ENCODE results near the gene UMODL1.
A peak's percentile ranks its signal among the peaks of the same experiment; 100 is the strongest.

The UMODL1 gene

GRCh38 chr21:42132183-42132582 lies 61.1 kb downstream of the UMODL1 start:
- DNase-seq (ENCODE audit: low read depth) = no peak

GRCh38 chr21:42133131-42133530 lies 62.0 kb downstream of the UMODL1 start:
- no peak for DNase-seq (ENCODE audit: low read depth)

GRCh38 chr21:42135386-42136052 lies 64.4 kb downstream of the UMODL1 start:
- DNase-seq (ENCODE audit: low read depth) = no peak

- no peak for DNase-seq (ENCODE audit: low read depth)
Observed at GRCh38 chr21:42137191-42137904, 66.2 kb downstream of the UMODL1 start.

GRCh38 chr21:42140196-42140934 lies 69.2 kb downstream of the UMODL1 start:
- DNase-seq (ENCODE audit: low read depth) = no peak

GRCh38 chr21:42141643-42142042 lies 70.5 kb downstream of the UMODL1 start:
- no peak for DNase-seq (ENCODE audit: low read depth)

GRCh38 chr21:42142141-42142540 lies 71.0 kb downstream of the UMODL1 start:
- DNase-seq (ENCODE audit: low read depth) = no peak

GRCh38 chr21:42142627-42143026 lies 71.5 kb downstream of the UMODL1 start:
- no peak for DNase-seq (ENCODE audit: low read depth)

GRCh38 chr21:42143111-42143510 lies 72.0 kb downstream of the UMODL1 start:
- no peak for DNase-seq (ENCODE audit: low read depth)

GRCh38 chr21:42144221-42144620 lies 73.1 kb downstream of the UMODL1 start:
- no peak for DNase-seq (ENCODE audit: low read depth)

GRCh38 chr21:42144679-42145568 lies 73.8 kb downstream of the UMODL1 start:
- DNase-seq (ENCODE audit: low read depth) = no peak

GRCh38 chr21:42145569-42146272 lies 74.6 kb downstream of the UMODL1 start:
- peak; percentile 44 for DNase-seq (ENCODE audit: low read depth)

- DNase-seq (ENCODE audit: low read depth) = no peak
Observed at GRCh38 chr21:42146273-42146805, 75.2 kb downstream of the UMODL1 start.

- no peak for DNase-seq (ENCODE audit: low read depth)
Observed at GRCh38 chr21:42146821-42147220, 75.7 kb downstream of the UMODL1 start.

- DNase-seq (ENCODE audit: low read depth) = no peak
Observed at GRCh38 chr21:42147386-42148020, 76.4 kb downstream of the UMODL1 start.

- DNase-seq (ENCODE audit: low read depth) = no peak
Observed at GRCh38 chr21:42148097-42148496, 77.0 kb downstream of the UMODL1 start.

- no peak for DNase-seq (ENCODE audit: low read depth)
Observed at GRCh38 chr21:42148584-42148983, 77.5 kb downstream of the UMODL1 start.

GRCh38 chr21:42149656-42150473 lies 78.7 kb downstream of the UMODL1 start:
- DNase-seq (ENCODE audit: low read depth) = no peak

GRCh38 chr21:42150474-42151085 lies 79.5 kb downstream of the UMODL1 start:
- DNase-seq (ENCODE audit: low read depth) = no peak
